Lower lobe of right lung (tissue), 2 donors: ENCODE data around the gene MRPS24. TPM values are rescaled to one million over a fixed set of nuclear protein-coding genes. Genes with fewer than 3 reads are reported as not detected.

Experiments used
- ATAC-seq, 2 donors: fragments of 200-7000 bp; cut with Tn5 transposase; one replicate each; pipeline ENCODE4 v1.9.1; 2020 to 2022; ENCODE audit warnings: mild to moderate bottlenecking in 2 of 2, moderate library complexity in 2 of 2
- DNase-seq: peaks from one replicate; pipeline ENCODE4 v3.0.0-alpha.2; 2020
- H3K27ac ChIP-seq: fragments of 200-600 bp; one replicate; pipeline ENCODE4 v1.8.0; 2022
- H3K27me3 ChIP-seq: fragments of 200-600 bp; one replicate; pipeline ENCODE4 v1.8.0; 2022; ENCODE audit warnings: low read depth
- H3K36me3 ChIP-seq: fragments of 200-600 bp; one replicate; pipeline ENCODE4 v1.8.0; 2022; ENCODE audit warnings: mild to moderate bottlenecking
- H3K4me1 ChIP-seq: fragments of 200-600 bp; one replicate; pipeline ENCODE4 v1.8.0; 2022
- H3K4me3 ChIP-seq: fragments of 200-600 bp; one replicate; pipeline ENCODE4 v1.8.0; 2022; ENCODE audit warnings: mild to moderate bottlenecking
- H3K9me3 ChIP-seq: fragments of 200-600 bp; one replicate; pipeline ENCODE4 v1.8.0; 2022
- CTCF ChIP-seq: fragments of 200-600 bp; IDR thresholded peaks from one replicate; pipeline ENCODE4 v1.8.0; 2022; ENCODE audit warnings: antibody characterized with exemption, mild to moderate bottlenecking
- intact Hi-C: fragments of 100-400 bp; cut with DNase I; formaldehyde crosslinking; loops from one replicate; pipeline ENCODE4 v1.11.0; 2022
- total RNA-seq: library from RNA; stranded (reverse); fragmentation: NEBNext Ultra II Directional; extraction: Animal tissue kit (Norgen Biotek cat#: 25700); gene quantifications from one replicate; pipeline ENCODE4 v1.2.1, GENCODE V29; 2021
- donor health status: DM: no; HTN: yes; CAD: no; lungs with severe emphysema.

Gene MRPS24
- total RNA-seq, 1 donor from 2014 or later, result 58.2 TPM

- DNase-seq (no peak), ATAC-seq (no peak)
- H3K27ac ChIP-seq, result no peak overlapping the region
- peaks cover 6% of the 10 kb centered on the region for H3K4me1 ChIP-seq
- no peaks in the 10 kb centered on the region for H3K9me3 ChIP-seq
- H3K36me3 ChIP-seq, result peaks cover 92% of the 10 kb centered on the region
- no peaks in the 10 kb centered on the region for H3K27me3 ChIP-seq
- intact Hi-C loops, result no loop called here
- TF ChIP-seq CTCF, result no peak
- no peak overlapping the region for H3K4me3 ChIP-seq
Observed at GRCh38 chr7:43880596-43880995, 11.3 kb upstream of the MRPS24 start.

GRCh38 chr7:43879477-43879876, 10.2 kb upstream of the MRPS24 start:
- Histone ChIP-seq H3K36me3 (peaks cover 86% of the 10 kb centered on the region), H3K4me1 (peaks cover 6% of the 10 kb centered on the region), H3K9me3 (no peaks in the 10 kb centered on the region), H3K27ac (no peak overlapping the region), H3K27me3 (no peaks in the 10 kb centered on the region), H3K4me3 (no peak overlapping the region)
- intact Hi-C loops, result no loop called here
- DNase-seq, result no peak
- ATAC-seq, result no peak
- no peak for TF ChIP-seq CTCF

GRCh38 chr7:43878867-43879266, 9.6 kb upstream of the MRPS24 start:
- no peak overlapping the region for H3K4me3 ChIP-seq
- H3K4me1 ChIP-seq, result peaks cover 6% of the 10 kb centered on the region
- ATAC-seq, result no peak
- no peaks in the 10 kb centered on the region for H3K27me3 ChIP-seq
- TF ChIP-seq CTCF, result no peak
- no peak overlapping the region for H3K27ac ChIP-seq
- no peak for DNase-seq
- intact Hi-C loops, result no loop called here
- H3K36me3 ChIP-seq, result peaks cover 79% of the 10 kb centered on the region
- no peaks in the 10 kb centered on the region for H3K9me3 ChIP-seq

GRCh38 chr7:43877968-43878864, 8.9 kb upstream of the MRPS24 start:
- intact Hi-C loops, result no loop called here
- ATAC-seq, result no peak

More at GRCh38 chr7:43877968-43878864, 8.9 kb upstream of the MRPS24 start:
- H3K27me3 ChIP-seq, result no peaks in the 10 kb centered on the region
- no peak overlapping the region for H3K27ac ChIP-seq
- DNase-seq, result no peak
- no peaks in the 10 kb centered on the region for H3K9me3 ChIP-seq
- peaks cover 7% of the 10 kb centered on the region for H3K4me1 ChIP-seq
- TF ChIP-seq CTCF, result no peak
- no peak overlapping the region for H3K4me3 ChIP-seq
- peaks cover 77% of the 10 kb centered on the region for H3K36me3 ChIP-seq
